Fibroblast of skin of scalp (primary cell): ENCODE measurements around the gene ACADSB.
A peak's percentile ranks its signal among the peaks of the same experiment; 100 is the strongest.

Experiments
- DNase-seq: peaks from one replicate; pipeline ENCODE4 v3.0.0-alpha.2; 2013

Gene ACADSB

GRCh38 chr10:123042708-123043408 lies 34.1 kb downstream of the ACADSB start:
- DNase-seq, result no peak

- peak; percentile 54 for DNase-seq
Measured at GRCh38 chr10:123043409-123043925, 34.7 kb downstream of the ACADSB start.

GRCh38 chr10:123044391-123044790 lies 35.6 kb downstream of the ACADSB start:
- DNase-seq, result no peak

GRCh38 chr10:123045961-123046731 lies 37.3 kb downstream of the ACADSB start:
- no peak for DNase-seq

GRCh38 chr10:123057968-123058367 lies 49.2 kb downstream of the ACADSB start:
- DNase-seq, result no peak

- DNase-seq, result no peak
Measured at GRCh38 chr10:123061865-123062264, 53.1 kb downstream of the ACADSB start.

- no peak for DNase-seq
Measured at GRCh38 chr10:123062726-123063125, 53.9 kb downstream of the ACADSB start.

GRCh38 chr10:123068087-123068853 lies 59.5 kb downstream of the ACADSB start:
- no peak for DNase-seq

GRCh38 chr10:123069246-123069986 lies 60.6 kb downstream of the ACADSB start:
- no peak for DNase-seq

GRCh38 chr10:123073187-123073586 lies 64.4 kb downstream of the ACADSB start:
- no peak for DNase-seq

GRCh38 chr10:123074215-123074614 lies 65.4 kb downstream of the ACADSB start:
- no peak for DNase-seq

- DNase-seq, result no peak
Measured at GRCh38 chr10:123081896-123082295, 73.1 kb downstream of the ACADSB start.

- no peak for DNase-seq
Measured at GRCh38 chr10:123083811-123084210, 75.0 kb downstream of the ACADSB start.

GRCh38 chr10:123086281-123086680 lies 77.5 kb downstream of the ACADSB start:
- DNase-seq, result no peak

GRCh38 chr10:123087348-123087747 lies 78.5 kb downstream of the ACADSB start:
- no peak for DNase-seq

GRCh38 chr10:123087786-123088185 lies 79.0 kb downstream of the ACADSB start:
- no peak for DNase-seq

GRCh38 chr10:123092635-123093414 lies 84.0 kb downstream of the ACADSB start:
- no peak for DNase-seq

- DNase-seq, result no peak
Measured at GRCh38 chr10:123093489-123093888, 84.7 kb downstream of the ACADSB start.

GRCh38 chr10:123096452-123096851 lies 87.6 kb downstream of the ACADSB start:
- no peak for DNase-seq

- DNase-seq, result no peak
Measured at GRCh38 chr10:123097039-123097438, 88.2 kb downstream of the ACADSB start.

GRCh38 chr10:123100030-123100762 lies 91.4 kb downstream of the ACADSB start:
- no peak for DNase-seq
